Endometrium (tissue), 2 donors: ENCODE measurements around the gene FAT2.
"Not testable (repeated sequence)": the region's sequence is repeated elsewhere in the genome, so short reads cannot be mapped to it uniquely, and the experiment has no call there.

Source experiments
- FAIRE-seq: peaks from 2 replicates; lab custom pipeline; 2012; peaks lifted over from hg19 to GRCh38; lab: Jason Lieb, UNC
- donor health status: control.
- donor health status: control.

The FAT2 gene

DNA sequence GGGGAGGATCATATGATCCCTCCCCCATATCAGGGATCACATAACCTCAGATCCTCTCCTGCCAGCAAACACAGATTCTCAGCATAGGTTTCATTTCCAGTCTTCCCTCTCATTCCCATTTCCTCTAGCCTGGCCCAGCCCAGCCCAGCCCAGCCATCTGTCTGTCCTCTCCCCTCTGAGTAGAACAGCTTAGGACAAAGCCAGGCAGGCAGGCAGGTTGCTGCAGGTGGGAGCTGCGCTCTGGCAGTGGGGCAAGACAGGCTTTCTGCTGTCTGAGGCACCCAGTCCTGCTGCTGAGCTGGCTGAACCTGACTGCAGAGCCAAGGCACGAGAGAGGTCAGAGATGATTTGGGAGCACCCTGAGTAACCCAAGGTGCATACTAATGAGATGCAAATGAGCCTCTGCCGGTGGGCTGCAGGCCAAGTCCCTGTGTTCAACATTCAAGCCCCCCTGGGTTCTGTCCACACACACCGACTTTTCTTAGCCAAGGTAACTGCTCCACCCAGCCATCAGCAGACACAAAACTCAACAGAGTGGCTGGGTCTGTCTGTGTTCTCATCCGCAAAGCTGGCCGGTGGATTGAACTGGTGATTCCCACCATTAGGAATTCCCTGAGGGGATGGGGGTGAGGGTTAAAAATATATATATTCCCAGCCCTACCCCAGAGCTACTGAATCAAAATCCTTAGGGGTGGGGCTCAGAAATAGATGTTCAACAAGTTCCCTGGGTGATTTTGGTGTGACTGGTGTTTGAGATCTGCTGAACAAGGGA is 9.1 kb downstream of the FAT2 start:
- FAIRE-seq, result no peak

DNA sequence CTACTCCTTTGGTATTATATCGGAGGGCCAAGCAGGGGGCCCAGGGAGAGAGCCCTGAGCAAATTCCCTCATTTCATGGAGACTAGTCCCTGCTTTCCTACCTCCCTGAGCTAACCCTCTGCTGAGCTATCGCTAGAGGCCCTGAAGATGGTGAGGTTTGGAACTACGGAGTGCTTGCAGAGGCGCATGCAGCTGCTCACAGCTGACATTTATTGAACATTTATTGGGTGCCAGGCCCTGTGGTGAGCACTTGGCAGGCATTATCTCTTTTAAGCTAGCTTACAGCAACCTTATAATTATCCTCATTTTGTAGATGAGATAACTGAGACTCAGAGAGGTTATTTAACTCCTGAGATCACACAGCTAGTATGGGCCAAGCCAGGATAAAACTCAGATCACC is 9.8 kb downstream of the FAT2 start:
- no peak for FAIRE-seq

DNA sequence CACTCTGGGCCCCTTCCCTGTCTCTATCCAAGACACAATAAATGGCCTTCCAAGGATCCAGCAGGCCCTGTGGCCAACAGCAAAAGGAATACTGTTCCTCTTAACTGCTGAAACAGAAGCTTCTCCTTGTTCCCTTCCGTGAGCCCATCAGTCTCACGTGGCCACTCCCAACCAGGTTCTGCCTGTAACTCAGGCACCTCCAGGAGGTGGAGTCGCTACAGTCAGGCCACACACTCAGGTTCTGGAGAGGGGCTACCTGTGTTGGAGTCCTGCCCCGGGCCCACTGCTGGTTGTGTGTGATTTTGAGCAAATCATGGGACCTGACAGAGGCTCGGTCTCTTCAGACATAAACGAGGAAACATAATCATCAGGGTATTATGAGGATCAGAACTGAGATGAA is 10.3 kb downstream of the FAT2 start:
- no peak for FAIRE-seq

DNA sequence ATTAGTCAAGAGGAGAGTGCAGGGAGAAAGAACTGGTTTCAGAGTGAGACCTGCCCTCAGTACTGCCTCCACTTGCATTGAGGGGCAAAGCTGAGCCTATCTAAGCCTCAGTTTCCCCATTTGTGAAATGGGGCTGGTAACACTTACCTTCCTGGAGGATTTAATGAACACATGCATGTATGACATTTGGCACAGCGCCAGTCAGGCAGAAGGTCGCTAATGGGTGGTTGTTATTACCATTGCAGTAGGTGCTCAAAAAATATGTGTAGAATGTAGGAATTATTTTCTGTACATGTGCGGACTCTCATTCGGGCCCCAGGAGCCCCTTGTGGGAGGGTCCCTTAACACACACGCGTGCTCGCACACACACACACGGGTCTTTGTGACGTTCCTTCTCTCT is 10.9 kb downstream of the FAT2 start:
- no peak for FAIRE-seq

DNA sequence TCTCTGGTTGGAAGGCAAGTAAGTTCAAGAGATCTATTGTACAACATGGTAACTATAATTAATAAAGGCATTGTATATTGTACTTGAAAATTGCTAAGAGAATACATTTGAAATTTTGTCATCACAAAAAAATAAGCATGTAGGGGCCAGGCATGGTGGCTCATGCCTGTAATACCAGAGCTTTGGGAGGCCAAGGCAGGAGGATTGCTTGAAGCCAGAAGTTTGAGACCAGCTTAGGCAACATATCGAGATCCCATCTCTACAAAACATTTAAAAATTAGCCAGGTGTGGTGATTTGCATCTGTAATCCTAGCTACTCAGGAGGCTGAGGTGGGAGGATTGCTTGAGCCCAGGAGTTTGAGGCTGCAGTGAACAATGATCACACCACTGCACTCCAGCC is 12.0 kb downstream of the FAT2 start:
- FAIRE-seq, result not testable (repeated sequence)

DNA sequence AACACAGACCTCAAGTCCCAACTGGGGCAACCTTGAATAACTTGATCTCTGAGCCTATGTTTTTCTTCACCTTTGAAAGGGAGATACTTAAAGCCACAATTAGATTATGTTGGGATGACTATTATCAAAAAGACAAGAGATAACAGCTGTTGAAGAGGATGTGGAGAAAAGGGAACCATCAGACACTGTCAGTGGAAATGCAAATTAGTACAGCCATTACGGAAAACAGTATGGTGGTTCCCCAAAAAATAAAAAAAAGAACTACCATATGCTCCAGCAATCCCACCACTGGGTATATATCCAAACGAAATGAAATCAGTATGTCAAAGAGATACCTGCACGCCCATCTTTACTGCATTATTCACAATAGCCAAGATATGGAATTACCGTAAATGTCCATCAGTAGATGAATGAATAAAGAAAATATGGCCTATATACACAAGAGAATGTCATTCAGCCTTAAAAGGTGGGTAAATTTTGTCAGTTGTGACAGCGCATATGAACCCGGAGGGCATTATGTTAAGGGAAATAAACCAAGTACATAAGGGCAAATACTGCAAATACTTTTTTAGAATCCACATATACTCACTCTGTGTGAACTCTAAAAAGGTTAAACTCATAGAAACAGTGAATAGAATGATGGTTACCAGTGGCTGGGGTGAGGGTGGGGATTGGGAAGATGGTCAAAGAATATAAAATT is 12.7 kb downstream of the FAT2 start:
- FAIRE-seq, result no peak

DNA sequence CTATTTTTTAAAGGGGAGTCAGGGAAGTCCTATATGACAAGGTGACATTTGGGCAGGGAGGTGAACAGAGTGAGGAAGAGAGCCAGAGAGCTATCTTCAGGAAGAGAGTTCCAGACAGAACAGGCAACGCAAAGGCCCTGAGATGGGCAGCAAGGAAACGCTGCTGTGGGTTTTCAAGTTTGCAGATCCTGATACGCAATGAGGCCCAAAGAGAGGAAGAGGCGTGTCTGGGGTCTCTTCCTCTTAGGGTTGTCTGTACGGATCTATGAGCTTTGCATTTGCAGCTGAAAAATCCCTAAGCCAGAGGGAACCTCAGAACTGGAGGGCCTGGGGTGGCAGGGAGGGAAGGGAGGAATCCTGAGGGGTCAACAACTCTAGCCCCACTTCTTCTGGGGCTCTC is 13.6 kb downstream of the FAT2 start:
- no peak for FAIRE-seq

DNA sequence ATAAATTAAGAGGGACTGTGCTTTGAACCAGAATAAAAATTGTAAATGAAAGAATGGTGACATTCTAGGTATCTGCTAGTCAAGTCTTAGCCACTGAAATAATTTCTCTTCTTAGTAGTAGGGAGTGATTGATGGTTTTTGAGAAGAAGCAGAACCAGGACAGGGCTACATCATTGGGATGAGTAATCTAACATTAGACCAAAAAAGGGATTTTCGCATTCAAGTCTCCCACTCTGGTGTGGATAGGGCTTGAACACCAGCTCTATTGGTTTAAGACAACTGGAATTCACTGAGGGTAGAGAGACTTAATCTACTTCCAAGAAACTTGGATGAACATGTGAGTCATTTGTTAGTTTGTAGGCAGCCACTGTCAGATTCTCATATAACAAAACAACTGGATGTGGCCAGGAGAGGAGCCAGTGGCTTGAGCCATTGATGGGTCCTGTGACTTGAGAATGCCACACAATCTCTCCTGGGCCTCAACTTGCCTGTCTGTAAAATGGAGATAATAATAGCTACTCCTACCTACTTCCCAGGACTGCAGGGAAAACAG is 16.6 kb downstream of the FAT2 start:
- FAIRE-seq, result no peak

DNA sequence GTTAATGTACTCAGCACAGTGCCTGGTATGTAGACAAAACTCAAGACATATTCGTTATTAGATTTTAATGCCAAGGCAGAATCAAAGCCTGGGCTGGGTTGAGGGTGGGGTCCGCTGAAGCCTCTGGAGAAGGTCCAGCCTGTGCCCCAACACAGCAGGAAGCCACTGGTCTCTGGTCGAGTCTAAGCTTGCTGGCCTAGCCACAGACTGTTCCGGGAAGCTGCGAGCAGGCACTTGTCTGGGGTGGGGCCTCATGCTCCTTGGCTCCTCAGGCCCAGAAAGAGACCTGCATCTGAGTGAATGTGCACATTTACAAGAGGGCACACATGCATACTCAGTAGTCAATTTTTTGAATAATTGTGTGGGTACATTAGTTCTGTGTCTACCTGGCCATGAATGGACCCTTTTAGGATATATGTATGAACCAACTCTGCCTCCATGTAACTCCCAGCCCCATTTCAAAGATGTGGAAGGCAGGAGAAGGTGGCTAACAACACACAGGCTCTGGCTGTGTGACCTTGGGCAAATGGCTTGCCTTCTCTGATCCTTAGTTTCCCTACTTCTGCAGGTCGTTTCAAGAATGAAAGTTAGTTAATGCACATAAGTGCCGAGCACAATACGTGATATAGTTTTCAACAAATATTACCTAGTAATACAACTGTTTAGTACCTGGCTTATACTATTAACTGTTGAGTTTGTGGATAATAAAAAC is 18.3 kb downstream of the FAT2 start:
- no peak for FAIRE-seq

DNA sequence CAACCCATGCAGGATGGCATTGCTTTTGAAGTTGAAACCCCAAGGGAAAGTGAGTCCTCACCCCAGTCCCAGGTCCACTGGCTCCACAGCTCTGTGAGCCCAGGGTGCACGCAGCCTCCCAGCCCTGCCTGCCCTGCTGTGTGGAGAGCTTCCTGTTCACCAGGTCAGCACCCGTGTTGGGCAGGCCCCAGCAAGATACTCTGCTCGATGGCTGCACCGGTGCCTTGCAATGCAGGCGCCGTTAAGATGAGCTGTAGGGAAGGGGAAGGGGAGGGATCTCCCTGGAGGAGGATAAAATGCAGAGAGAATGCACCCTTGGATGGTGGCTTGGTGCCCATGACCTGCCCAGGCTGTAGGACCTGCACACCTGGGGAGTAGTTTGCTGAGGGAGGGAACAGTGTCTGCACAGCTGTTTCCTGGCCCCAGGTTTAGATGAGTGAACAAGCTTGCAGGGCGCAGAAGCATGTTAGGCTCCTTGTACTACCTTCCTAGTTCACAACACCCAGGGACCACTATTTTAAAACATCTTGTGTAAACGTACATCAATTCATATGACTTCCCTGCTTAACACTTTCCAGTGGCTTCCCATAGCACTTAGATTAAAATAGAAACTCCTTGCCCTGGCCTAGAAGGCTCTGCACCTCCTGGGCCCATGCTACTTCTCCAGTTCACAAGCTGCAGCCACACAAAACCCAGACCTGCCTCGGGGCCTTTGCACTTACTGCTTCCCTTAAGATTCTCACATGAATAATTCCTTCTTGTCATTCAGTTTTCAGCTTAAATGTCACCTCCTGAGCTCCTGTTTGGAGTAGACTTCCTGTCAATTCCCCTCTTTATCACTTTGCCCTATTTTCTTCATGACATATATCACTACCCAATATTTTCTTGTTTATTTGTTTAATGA is 19.6 kb downstream of the FAT2 start:
- no peak for FAIRE-seq

DNA sequence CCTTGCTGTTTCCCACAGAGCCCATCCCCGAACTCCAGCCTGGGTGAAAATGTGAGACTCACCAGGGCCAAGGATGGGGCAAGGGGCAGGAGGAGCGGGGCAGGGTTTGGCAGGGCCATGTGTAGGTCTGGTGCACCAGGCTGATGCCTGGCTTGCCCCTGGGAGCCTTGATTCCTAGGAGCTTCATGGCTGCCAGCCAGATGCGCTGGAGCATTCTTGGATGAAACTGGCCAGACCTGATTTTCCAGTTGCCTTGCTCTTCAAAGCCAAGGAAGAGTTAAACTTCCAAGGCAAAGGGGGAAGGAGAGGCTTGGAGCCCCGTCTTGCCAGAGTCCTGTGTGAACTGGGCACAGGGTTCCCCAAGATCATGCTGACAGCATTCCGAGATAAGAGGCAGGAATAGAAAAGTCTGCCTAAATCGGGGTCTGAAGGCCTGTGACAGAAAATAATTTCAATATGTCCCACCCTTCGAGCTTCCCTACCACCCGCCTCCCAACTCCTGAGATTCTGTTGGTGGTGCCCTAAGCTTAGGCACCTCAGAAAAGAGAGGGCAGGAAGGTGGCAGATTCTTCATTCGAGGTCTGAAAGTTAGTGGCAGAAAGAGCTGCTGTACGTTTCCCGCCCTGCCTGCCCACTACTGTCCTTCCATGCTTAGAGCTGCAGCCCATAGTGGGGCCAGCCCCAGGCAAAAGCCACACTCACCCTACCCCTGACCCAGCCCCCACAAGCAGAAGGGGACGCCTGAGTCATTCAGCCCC is 20.4 kb downstream of the FAT2 start:
- FAIRE-seq, result no peak

DNA sequence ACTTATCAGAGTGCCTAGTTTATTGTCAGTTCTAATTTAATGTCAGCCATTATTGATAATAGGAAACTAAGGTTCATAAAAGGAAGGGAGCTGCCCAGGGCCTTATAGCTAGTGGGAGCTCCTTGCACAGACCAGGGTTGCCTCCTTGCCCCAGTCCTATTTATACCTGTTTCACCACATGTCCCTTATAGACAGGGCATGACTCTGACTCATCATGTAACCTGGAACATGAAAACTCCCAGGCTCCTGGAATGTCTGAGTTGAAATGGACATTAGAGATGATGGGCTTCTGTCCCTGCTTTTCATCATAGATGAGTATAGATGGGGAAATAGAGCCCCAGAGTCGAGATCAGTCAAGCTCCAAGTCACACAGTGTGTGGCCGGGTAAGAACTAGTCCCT is 21.1 kb downstream of the FAT2 start:
- FAIRE-seq, result no peak

DNA sequence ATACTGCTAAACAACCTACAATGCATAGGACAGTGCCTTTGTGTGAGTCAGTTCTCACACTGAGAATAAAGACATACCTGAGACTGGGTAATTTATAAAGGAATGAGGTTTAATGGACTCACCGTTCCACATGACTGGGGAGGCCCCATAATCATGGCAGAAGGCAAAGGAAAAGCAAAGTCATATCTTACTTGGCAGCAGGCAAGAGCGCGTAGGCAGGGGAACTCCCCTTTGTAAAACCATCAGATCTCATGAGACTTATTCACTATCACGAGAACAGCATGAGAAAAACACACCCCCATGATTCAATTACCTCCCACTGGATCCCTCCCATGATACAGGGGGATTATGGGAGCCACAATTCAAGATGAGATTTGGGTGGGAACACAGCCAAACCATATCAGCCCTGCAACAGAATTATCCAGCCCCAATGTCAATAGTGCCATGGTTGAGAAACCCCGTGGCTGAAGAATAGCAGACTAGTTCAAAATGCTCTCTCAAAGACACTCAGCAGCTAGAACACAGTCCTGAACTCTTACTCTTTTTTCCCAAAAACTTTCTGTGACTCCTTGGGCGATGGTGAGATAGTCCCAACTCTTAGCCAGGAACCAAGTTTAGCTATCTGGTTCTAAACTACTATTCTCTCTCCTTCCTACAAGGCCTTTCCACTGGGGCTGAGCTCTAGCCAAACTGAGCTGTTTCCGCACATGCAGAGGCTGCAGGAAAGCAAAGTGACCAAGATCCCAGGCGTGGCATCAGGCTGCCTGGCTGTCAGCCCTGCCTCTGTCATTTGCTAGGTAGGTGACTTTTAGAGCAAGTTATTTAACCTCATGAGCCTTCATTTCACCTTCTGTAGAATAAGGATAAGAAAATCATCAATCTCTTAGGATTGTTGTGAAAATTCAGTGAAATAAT is 21.7 kb downstream of the FAT2 start:
- no peak for FAIRE-seq

DNA sequence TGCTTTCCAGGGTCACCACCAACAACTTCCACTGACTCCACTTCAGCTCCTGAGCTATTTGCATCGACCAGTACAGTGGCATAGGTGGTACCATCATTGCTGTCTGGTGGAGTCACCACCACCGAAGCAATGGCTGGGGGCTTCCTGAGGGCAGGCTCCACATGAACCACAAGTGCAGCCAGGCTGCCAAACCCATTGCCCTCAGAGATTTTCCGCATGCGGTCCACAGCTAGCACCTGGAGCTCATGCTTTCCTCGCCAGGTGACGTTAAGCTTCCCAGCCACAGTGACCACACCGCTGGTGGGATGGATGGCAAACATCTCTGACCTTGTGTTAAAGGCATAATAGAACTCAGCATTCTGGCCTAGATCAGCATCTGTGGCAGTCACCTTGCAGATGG is 23.1 kb downstream of the FAT2 start:
- FAIRE-seq, result no peak

DNA sequence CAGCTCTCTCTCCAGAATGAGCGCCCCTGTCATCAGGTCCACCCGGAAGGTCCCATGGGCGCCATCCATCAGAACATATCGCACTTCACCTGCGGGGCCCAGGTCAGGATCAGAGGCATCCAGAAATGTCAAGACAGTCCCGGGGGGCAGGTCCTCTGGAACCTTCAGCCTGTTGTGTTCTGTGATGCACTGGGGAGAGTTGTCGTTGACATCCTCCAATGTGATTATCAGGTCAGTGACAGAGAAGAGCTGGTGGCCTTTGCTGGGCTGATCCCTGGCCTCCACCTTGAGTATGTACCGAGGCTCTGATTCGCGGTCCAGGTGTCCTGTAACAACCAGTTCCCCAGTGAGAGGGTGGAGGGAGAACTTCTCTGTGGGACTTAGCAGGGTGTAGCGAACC is 25.2 kb downstream of the FAT2 start:
- FAIRE-seq, result no peak

DNA sequence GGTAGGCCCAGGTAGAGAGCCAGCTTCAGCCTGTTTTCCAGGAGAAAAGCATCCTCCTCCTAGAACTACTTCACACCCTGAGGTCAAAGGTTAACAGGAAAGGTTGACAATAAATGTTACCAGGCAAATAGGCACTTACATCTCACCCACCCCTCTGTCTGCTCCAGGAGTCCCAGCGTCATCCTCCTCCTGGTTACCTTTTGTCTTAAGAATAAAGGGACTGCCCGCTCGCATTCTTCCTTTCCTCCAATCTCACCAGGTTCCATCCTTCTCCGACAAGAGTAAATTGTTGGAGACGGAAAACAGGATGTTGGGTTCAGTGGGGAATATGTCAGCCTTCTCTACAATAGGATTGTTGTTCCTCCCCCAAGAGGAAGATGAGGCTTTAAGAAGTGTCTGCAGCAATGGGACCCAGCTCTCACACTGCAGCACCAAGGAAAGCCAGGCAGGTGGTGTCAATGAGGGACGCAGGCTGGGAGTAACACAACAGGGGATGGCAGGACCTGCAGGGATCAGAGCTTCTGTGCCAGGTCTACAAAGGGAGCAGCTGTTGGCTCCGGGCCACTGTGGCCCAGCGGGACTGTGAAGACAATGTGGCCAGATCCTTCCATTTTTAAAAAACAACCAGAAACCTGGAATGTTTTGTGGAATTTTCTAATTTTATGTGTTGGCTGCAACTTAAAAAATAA is 29.0 kb downstream of the FAT2 start:
- FAIRE-seq, result no peak

DNA sequence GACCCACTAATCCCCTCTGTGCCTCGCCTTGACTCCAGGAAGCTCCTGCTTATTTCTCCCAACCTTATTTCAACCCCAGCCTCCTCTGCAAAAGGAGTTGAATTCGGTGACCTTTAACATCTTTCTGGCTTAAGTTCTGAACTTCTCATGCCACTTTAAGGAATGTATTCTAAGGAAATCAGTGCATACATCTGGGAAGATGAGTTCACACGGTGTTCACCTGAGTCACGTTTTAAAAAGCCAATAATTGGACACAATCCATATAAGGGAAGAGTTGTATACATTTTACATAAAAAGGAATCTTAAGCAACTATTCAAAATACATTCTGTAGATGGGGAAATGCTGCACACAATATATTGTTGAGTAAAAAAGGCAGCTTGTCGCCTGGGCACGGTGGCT is 33.2 kb downstream of the FAT2 start:
- FAIRE-seq, result no peak

DNA sequence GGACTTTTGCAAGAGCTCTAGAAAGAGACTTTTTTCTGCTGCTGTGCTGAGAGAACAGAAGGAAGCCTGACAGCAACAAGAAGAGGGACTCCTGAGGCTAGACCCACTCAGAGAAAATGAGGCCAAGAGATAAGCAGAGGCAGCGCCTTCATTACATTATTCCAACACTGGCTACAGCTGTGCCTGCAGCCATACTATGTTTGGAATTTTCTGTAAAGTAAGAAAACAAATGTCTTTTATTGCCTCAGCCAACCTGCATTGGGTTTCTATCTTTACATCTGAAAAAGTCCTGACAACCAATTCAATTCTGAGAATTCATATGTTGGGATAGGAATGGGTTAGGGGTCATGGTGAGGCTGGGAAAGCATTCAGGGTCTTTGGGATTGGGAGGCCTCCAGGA is 33.7 kb downstream of the FAT2 start:
- FAIRE-seq, result no peak

DNA sequence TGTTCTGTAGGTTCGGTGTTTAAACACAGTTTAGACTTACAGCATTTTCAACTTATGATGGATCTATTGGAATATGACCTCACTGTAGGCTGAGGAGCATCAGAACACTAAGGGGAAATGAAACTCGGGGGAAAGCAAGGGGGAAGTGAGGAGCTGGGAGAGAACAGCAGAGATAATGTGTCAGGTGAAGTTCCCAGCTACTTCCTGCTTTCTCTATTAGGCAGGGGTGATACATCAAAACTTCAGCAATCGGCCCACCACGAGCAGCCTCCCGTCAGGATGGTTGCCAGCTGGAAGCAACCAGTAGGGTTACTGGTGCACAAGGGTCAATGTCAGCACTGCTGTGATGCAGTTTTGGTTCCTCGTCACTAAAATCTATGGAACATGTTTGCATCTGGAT is 34.3 kb downstream of the FAT2 start:
- no peak for FAIRE-seq
